Hepatocyte (in vitro differentiated cells): ENCODE results near the gene CISD3. TPM values are rescaled to one million over a fixed set of nuclear protein-coding genes. Genes with fewer than 3 reads are reported as not detected.

ENCODE experiments used
- DNase-seq: peaks from one replicate; pipeline ENCODE4 v3.0.0-alpha.2; 2016; ENCODE audit warnings: low spot score
- H2AFZ ChIP-seq: fragments of 200-600 bp; sonication (generic); 2 replicates; pipeline ENCODE4 v1.6.0; 2016; ENCODE audit warnings: antibody characterized with exemption, mild to moderate bottlenecking
- H3K27ac ChIP-seq: fragments of 200-600 bp; sonication (generic); 2 replicates; pipeline ENCODE4 v1.5.1; 2016; ENCODE audit warnings: mild to moderate bottlenecking
- H3K27me3 ChIP-seq: fragments of 200-600 bp; sonication (generic); 2 replicates; pipeline ENCODE4 v1.6.1; 2016
- H3K36me3 ChIP-seq: fragments of 200-600 bp; sonication (generic); replicated peaks from 2 replicates; pipeline ENCODE4 v1.5.1; 2016; ENCODE audit warnings: low read depth; ENCODE audit not compliant: insufficient read depth
- H3K4me1 ChIP-seq: fragments of 200-600 bp; sonication (generic); 2 replicates; pipeline ENCODE4 v1.5.1; 2016; ENCODE audit warnings: mild to moderate bottlenecking, moderate library complexity; ENCODE audit not compliant: insufficient read depth
- H3K4me2 ChIP-seq: fragments of 200-600 bp; sonication (generic); 2 replicates; pipeline ENCODE4 v1.6.0; 2016
- H3K4me3 ChIP-seq: fragments of 200-600 bp; sonication (generic); 2 replicates; pipeline ENCODE4 v1.5.1; 2016; ENCODE audit warnings: mild to moderate bottlenecking
- H3K79me2 ChIP-seq: fragments of 200-600 bp; sonication (generic); 2 replicates; pipeline ENCODE4 v1.6.0; 2017; ENCODE audit warnings: mild to moderate bottlenecking
- H3K9me2 ChIP-seq: fragments of 200-600 bp; sonication (generic); replicated peaks from 2 replicates; pipeline ENCODE4 v1.6.0; 2017; ENCODE audit warnings: mild to moderate bottlenecking; ENCODE audit not compliant: insufficient read depth
- H3K9me3 ChIP-seq: fragments of 200-600 bp; sonication (generic); 2 replicates; pipeline ENCODE4 v1.5.1; 2016; ENCODE audit warnings: low read depth, mild to moderate bottlenecking
- H4K20me1 ChIP-seq: fragments of 200-600 bp; sonication (generic); 2 replicates; pipeline ENCODE4 v1.6.0; 2016; ENCODE audit warnings: mild to moderate bottlenecking; ENCODE audit not compliant: insufficient read depth, poor library complexity, severe bottlenecking
- EZH2 ChIP-seq: fragments of 200-600 bp; sonication (generic); IDR thresholded peaks from 2 replicates; pipeline ENCODE4 v1.6.1; 2016; ENCODE audit warnings: antibody characterized with exemption, mild to moderate bottlenecking, borderline replicate concordance
- EZH2phosphoT487 ChIP-seq: fragments of 200-600 bp; sonication (generic); IDR thresholded peaks from one replicate; pipeline ENCODE4 v1.6.1; 2018; ENCODE audit warnings: antibody characterized with exemption, mild to moderate bottlenecking, low read depth, moderate library complexity; ENCODE audit not compliant: unreplicated experiment, severe bottlenecking
- WGBS: methylation state at CpG from one replicate; pipeline ENCODE4 v1.1.6; 2016; ENCODE audit warnings: low lambda C conversion rate; ENCODE audit errors: missing lambda C conversion rate; 5-methylcytosine and 5-hydroxymethylcytosine counted together
- polyA plus RNA-seq: library from polyadenylated mRNA; unstranded; fragments of >200 nt; fragmentation: Nextera tagmentation; extraction: Ambion mirVana; gene quantifications from 2 replicates; pipeline ENCODE4 v1.2.1, GENCODE V29; 2016
- total RNA-seq: library from RNA; depleted of rRNA; stranded (reverse); fragments of >200 nt; gene quantifications from 2 replicates; pipeline ENCODE4 v1.2.3, GENCODE V29; 2014
- TF ChIP-seq, protein P1 (sequence below): fragments of 200-600 bp; sonication (generic); IDR thresholded peaks from 2 replicates; pipeline ENCODE4 v1.5.1; 2016; ENCODE audit warnings: antibody characterized with exemption, mild to moderate bottlenecking; ENCODE audit not compliant: poor library complexity

The CISD3 gene
- total and polyA plus RNA-seq, 2 experiments from 2014 or later: 5.0 to 37.0 TPM

GRCh38 chr17:38751144-38751807 is 21.1 kb downstream of the CISD3 start:
- H3K9me3 ChIP-seq: no peaks in the 10 kb centered on the region
- peak overlapping the region; percentile 39 for H3K4me3 ChIP-seq
- H3K79me2 ChIP-seq: peaks cover 43% of the 10 kb centered on the region
- H3K36me3 ChIP-seq: no peaks in the 10 kb centered on the region
- WGBS: 3% methylated on average over 10 of the region's 10 CpGs
- DNase-seq: peak; percentile 26
- peaks cover 5% of the 10 kb centered on the region for H4K20me1 ChIP-seq
- H3K27ac ChIP-seq: peak overlapping the region; percentile 48
- H3K4me1 ChIP-seq: peaks cover 31% of the 10 kb centered on the region
- H2AFZ ChIP-seq: peak overlapping the region; percentile 66
- no peak for TF ChIP-seq EZH2
- TF ChIP-seq, protein P1, sequence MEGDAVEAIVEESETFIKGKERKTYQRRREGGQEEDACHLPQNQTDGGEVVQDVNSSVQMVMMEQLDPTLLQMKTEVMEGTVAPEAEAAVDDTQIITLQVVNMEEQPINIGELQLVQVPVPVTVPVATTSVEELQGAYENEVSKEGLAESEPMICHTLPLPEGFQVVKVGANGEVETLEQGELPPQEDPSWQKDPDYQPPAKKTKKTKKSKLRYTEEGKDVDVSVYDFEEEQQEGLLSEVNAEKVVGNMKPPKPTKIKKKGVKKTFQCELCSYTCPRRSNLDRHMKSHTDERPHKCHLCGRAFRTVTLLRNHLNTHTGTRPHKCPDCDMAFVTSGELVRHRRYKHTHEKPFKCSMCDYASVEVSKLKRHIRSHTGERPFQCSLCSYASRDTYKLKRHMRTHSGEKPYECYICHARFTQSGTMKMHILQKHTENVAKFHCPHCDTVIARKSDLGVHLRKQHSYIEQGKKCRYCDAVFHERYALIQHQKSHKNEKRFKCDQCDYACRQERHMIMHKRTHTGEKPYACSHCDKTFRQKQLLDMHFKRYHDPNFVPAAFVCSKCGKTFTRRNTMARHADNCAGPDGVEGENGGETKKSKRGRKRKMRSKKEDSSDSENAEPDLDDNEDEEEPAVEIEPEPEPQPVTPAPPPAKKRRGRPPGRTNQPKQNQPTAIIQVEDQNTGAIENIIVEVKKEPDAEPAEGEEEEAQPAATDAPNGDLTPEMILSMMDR: no peak
- no peak for TF ChIP-seq EZH2phosphoT487
- H3K27me3 ChIP-seq: no peaks in the 10 kb centered on the region
- H3K9me2 ChIP-seq: no peaks in the 10 kb centered on the region
- H3K4me2 ChIP-seq: peak overlapping the region; percentile 99

- H3K4me2 ChIP-seq: peak overlapping the region; percentile 99
- 1% methylated on average over 44 of the region's 44 CpGs for WGBS
- peaks cover 37% of the 10 kb centered on the region for H3K79me2 ChIP-seq
- peaks cover 26% of the 10 kb centered on the region for H3K4me1 ChIP-seq
- peak overlapping the region; percentile 39 for H3K4me3 ChIP-seq
- no peaks in the 10 kb centered on the region for H3K36me3 ChIP-seq
- H2AFZ ChIP-seq: peak overlapping the region; percentile 76
- no peaks in the 10 kb centered on the region for H3K27me3 ChIP-seq
- DNase-seq: peak; percentile 94
- H4K20me1 ChIP-seq: no peaks in the 10 kb centered on the region
- H3K9me2 ChIP-seq: no peaks in the 10 kb centered on the region
- TF ChIP-seq EZH2phosphoT487 (no peak), EZH2 (no peak)
- TF ChIP-seq, protein P1: no peak
- H3K9me3 ChIP-seq: no peaks in the 10 kb centered on the region
- H3K27ac ChIP-seq: peak overlapping the region; percentile 82
Measured at GRCh38 chr17:38751808-38752307, 21.7 kb downstream of the CISD3 start.

DNA sequence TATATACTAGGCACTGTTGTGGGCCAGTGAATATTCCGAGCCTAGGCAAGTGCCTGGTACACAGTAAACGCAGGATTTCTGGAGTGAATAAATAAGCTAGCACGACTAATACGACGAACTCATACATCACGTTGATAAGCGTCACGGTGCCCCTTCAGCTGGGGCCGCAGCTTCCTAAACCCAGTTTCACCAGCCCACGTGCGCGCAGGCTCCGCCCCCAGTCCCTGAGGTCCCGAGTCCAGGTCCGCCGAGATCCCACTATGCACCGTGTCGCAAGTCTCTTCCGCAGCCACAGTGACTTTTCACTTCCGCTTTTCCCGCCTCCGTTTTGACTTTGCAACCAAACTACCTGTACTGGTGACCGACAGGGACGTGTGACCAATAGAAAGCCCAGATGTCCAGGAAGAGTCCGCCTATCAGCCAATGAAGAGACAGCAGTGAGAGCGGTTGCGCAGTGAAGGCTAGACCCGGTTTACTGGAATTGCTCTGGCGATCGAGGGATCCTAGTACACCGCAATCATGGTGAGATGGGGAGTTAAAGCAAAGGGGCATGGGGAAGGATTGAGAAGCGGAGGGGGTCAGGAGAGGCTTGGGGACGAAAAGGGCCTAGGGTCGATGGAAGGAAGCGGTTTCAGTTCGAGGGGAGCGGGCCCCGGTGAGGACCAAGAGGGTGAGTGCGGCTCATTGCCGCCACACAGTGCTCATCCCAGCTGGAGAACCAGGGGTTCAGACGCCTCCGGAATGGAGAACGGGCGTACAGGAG is 22.3 kb downstream of the CISD3 start, which contains the start of gene PSMB3:
Gene PSMB3 (plus strand): TSS at position 434 of the 763 bp plus-strand sequence. CDS start 86 bp downstream, at position 520.
- H3K4me3 ChIP-seq: peak within 1 kb of the TSS; percentile 43
- H4K20me1 ChIP-seq: no peaks in the 10 kb centered on the region
- H3K9me3 ChIP-seq: no peaks in the 10 kb centered on the region
- TF ChIP-seq, protein P1: no peak
- TF ChIP-seq EZH2phosphoT487: no peak
- no peak for TF ChIP-seq EZH2
- H3K4me2 ChIP-seq: peak within 1 kb of the TSS; percentile 99
- H3K27ac ChIP-seq: peak within 1 kb of the TSS; percentile 82
- H2AFZ ChIP-seq: peak within 1 kb of the TSS; percentile 76
- peaks cover 26% of the 10 kb centered on the region for H3K4me1 ChIP-seq
- H3K27me3 ChIP-seq: no peaks in the 10 kb centered on the region
- no peaks in the 10 kb centered on the region for H3K36me3 ChIP-seq
- peak; percentile 98 for DNase-seq
- H3K9me2 ChIP-seq: no peaks in the 10 kb centered on the region
- peaks cover 34% of the 10 kb centered on the region for H3K79me2 ChIP-seq
- under 1% methylated on average over 43 of the region's 44 CpGs for WGBS
